HG02642 (cell line): ENCODE data around the gene DYNLRB2.
A peak's percentile ranks its signal among the peaks of the same experiment; 100 is the strongest.

Experiments used
- ATAC-seq: cut with Tn5 transposase; IDR thresholded peaks from one replicate; pipeline ENCODE4 v1.9.1; 2021; ENCODE audit warnings: mild to moderate bottlenecking; ENCODE audit not compliant: unreplicated experiment, poor library complexity

Gene DYNLRB2

DNA sequence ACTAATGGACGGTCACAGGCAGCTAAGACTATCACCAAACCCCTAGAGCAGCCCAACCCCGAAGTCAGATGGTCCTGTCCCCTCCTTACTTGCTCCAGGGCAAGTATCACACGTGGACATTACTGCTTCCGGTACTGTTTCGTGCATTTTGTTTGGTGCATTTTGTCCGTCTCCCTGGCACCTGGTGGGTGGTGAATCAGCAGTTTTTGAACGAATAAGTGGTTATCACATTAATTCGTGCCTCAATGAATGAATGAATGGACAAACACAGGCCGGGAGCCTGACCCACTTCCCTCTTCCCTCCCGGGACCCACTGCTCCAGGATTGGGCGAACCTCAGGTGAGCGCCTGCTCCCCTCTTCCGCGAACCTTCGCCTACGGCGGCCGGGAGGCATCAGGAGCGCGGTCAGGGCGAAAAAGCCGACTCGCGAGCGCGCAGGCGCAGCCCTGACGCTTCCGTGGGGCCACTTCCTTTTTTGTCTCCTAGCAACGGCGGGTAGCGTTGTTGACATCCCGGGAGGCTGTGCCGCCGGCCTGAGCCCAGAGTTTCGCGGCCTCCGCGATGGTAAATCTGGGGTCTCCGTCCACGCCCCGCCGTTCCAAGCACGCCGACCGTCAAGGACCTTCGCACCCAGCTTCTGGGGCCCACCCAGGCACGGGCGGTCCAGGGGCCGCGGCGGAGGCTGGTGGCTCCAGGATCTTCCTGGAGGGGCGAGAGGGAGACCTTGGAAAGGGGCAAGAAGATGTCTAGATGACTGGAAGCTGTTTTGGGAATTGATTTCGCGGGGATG lies at the start of gene DYNLRB2:
TSS of gene DYNLRB2 (plus strand) at position 478 of the 790 bp plus-strand sequence. CDS start at position 562, 84 bp downstream.
- peak; percentile 94 for ATAC-seq

DNA sequence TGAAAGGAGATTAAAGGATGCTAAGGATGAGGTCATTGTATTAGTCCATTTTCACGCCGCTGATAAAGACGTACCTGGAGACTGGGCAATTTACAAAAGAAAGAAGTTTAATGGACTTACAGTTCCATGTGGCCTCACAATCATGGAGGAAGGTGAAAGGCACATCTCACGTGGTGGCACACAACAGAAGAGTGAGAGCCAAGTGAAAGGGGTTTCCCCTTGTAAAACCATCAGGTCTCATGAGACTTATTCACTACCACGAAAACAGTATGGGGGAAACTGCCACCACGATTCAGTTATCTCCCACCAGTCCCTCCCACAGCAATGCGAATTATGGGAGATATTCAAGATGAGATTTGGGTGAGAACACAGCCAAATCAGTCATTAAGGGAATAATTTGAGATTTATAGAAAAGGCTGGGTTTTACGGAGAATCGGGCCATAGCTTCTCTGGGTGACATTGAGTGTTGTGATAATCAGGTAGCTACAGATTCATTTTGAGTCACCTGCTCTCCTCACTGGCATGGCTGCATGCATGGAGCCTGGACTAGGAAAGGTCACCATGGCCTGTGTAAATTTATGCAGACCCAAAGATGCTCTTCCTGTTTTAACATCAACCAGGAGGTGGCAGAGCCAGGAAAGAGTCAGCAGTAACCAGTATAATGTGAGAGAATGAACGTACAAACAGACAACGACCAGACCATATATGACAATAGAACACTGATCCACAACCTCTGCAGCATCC lies 40.5 kb upstream of the DYNLRB2 start:
- ATAC-seq, result no peak

- ATAC-seq, result no peak
Observed at GRCh38 chr16:80500961-80501525, 39.8 kb upstream of the DYNLRB2 start.

DNA sequence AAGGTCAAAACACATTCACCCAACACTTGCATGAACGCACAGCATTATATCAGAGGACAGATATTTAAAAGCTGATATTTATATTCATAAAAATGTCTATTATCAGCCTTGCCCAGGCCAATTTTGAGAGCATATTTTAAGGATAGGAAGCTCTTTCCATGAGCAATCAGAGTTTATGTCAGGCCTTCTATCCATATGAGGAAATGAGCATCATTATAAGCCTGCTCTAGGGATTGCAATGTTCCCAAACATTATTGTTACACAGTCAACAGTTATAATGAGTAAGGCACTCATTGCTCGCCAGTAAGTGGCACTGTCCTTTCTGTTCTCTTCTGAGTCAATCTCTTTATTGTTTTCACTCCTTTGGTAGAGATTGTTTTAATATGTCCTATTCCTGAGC lies 37.7 kb upstream of the DYNLRB2 start:
- ATAC-seq, result no peak

DNA sequence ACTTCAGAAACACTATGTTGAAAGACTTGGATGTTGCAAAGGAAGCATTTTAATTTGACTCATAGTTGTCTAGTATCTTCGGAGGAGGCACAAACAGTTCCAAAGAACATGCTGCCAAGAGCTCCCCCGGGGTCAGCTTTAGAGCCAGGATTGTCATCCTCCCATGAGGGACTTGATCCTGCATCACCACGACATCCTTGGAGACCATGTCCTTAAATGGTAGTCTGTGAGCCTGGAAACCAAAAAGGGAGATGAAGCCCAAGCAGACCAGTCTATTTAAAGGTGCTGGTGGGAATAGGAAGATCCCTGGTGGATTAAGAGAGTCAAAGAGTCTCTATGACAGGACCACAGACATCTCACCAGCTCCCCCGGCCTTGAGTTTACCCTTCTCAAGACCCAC lies 33.3 kb upstream of the DYNLRB2 start:
- ATAC-seq, result no peak

GRCh38 chr16:80509872-80510271 lies 30.9 kb upstream of the DYNLRB2 start:
- ATAC-seq, result no peak

DNA sequence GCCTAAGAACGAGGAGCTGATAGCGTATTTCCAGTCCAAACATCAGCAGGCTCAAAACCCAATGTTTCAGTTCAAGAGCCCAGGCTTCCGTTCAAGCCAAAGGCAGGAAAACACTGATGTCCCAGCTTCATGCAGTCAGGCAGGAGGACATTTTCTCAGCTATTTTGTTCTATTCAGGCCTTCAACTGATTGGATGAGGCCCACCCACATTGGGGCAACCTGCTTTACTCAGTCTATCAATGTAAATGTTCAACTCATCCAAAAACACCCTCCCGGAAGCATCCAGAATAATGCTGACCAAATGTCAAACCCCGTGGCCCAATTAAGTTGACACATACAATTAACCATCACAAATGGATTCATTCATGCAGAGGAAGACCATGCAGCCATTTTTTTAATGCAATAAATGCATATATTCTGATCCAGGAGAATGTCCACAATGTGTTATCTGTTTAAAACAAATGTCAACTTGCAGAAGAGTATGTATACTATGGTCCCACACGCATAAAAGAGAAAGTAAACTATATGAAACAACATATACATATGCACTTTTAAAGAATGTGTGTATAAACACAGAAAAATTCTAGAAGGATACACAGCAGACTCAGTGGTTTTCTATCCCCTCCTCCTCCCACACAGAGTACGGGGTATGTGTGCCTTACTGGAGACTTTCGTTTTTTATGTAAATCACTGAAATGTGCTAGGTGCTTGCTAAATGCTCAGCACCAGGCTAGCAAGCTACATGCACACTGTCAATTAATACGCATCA lies 28.8 kb upstream of the DYNLRB2 start:
- no peak for ATAC-seq

- no peak for ATAC-seq
Observed at GRCh38 chr16:80512593-80512853, 28.3 kb upstream of the DYNLRB2 start.

- ATAC-seq, result no peak
Observed at GRCh38 chr16:80515374-80515773, 25.4 kb upstream of the DYNLRB2 start.

GRCh38 chr16:80517846-80518245 lies 22.9 kb upstream of the DYNLRB2 start:
- ATAC-seq, result no peak

DNA sequence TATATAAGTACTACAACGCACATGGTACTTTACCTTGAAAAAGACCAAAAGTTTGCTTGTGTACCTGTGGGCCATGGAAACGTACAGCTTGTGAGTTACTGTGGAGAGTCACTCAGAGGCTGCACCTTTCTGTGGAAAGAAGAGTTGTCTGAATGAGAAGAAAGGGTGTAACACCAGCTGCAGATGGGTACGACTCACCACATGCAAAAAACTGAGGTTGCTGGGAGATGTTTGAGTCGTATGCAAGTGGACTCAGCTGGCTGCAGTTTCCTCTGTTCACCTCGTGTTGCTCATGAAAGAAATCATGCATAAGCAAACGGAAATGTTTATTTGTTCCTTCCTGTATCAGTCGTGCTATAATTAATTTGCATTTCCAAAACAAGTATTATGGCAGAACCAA lies 22.4 kb upstream of the DYNLRB2 start:
- no peak for ATAC-seq

GRCh38 chr16:80519189-80519588 lies 21.6 kb upstream of the DYNLRB2 start:
- no peak for ATAC-seq

DNA sequence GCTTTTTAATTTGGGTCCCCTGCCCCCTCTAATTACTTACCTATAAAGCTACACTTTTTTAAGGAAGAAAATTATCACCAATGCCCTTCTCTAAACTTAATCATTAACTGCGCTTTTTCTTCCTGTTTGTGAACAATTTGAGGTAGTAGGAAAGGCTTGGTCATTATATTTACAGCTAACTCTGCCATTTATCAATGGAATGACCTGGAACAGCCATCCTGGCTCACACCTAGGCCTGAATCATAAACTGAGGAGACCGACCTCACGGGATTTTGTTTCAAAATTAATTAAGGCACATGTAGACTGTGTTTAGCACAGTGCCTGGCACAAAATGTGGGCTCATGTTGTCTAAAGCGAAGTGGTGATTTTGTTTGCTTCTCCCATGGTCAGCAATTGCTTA lies 15.4 kb upstream of the DYNLRB2 start:
- ATAC-seq, result no peak

GRCh38 chr16:80526418-80527061 lies 14.3 kb upstream of the DYNLRB2 start:
- ATAC-seq, result no peak

DNA sequence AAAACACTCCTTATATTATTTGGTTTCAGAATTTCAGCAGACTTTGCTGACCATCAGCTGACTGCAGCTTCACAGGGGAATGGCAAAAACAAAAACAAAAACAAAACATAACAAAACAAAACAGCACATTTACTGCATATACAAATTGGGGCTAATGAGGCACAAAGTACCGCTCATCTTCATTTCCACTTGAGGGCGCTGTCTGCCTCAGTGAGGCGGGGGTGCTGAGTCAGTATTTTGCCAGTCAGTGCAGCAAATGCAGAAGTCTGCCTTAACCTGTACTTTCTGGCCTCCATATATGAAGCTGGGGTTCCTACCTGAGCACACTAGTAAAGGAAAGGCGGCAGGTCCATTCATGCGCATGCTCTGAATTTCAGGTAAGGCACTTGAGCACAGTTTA lies 13.5 kb upstream of the DYNLRB2 start:
- no peak for ATAC-seq

GRCh38 chr16:80530479-80530878 lies 10.3 kb upstream of the DYNLRB2 start:
- no peak for ATAC-seq

- ATAC-seq, result no peak
Observed at GRCh38 chr16:80536238-80536637, 4.6 kb upstream of the DYNLRB2 start.

DNA sequence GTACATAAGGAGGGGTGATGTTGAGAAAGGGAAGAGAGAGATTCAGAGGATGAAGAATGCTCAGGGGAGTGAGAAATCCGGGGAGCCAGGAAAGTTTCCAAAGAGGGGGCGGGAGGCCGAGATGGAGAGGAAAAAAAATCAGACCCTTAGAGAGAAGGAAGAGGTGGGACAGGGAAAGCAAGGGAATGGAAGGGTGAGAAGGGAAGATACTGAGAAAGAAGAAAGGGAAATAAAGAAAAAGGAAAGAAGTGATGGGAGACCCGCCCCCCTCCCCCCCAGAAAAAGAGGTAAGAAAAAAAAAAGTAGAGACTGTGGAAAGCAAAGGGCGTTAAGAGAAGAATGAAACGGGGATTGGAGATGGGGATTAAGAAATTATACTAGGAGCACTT lies 507 bp downstream of the DYNLRB2 start:
- no peak for ATAC-seq

- ATAC-seq, result no peak
Observed at GRCh38 chr16:80543162-80543561, 2.4 kb downstream of the DYNLRB2 start.

DNA sequence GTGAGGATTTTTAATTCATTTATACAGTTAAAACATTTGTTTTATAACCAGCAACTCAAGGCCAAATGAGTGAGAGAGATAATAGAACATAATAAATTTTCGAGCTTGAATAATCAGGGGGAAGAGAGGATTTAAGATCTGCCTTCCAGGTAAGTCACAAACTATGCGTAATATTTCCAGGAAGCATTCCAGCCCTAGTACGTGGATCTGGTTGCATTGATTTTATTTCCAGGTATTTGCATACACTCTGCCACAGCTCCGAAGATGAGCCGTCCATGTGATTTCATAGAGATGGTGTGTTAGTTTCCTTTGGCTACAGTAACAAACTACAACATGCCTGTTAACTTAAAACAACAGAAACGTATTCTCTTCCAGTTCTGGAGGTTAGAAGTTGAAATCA lies 3.5 kb downstream of the DYNLRB2 start:
- ATAC-seq, result no peak
